ENCODE results near the gene PRSS27.
"Not testable (repeated sequence)": the region's sequence is repeated elsewhere in the genome, so short reads cannot be mapped to it uniquely, and the experiment has no call there.

Gene PRSS27

DNA sequence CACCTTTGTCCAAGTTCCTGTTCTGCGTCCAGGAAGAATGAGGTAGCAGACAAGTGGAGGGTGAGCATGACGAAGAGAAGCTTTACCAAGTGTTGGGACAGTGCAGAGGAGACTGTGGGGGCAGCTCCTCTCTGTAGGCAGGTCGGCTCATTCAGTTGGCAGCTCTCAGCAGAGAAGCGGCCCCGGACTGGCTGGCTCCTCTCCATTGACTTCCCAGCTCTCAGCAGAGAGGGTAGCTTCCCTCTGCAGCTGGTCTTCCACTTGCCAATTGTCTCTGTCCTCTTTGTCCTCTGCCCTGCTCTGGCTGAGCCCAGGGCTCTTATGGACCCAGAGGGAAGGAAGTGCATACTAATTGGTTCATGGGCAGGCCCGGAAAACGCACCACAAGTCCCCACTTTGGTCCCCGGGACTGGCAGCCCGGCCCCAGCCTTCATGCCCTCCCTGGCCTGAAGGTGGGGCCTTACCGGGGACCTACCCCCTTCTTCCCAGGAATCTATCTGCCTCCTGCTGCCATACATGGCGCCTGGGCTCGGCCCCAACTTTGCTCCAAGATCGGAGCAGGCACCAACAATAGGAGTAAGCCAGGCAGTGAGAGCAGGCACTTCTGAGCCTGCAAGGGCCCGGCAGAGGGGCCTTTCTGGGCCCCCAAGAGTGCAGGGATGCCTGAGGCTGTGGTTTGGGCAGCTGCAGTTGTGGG lies 27.6 kb downstream of the PRSS27 start:
- DNase-seq: peak in 2 of 4 experiments; percentile 11 to 18

DNA sequence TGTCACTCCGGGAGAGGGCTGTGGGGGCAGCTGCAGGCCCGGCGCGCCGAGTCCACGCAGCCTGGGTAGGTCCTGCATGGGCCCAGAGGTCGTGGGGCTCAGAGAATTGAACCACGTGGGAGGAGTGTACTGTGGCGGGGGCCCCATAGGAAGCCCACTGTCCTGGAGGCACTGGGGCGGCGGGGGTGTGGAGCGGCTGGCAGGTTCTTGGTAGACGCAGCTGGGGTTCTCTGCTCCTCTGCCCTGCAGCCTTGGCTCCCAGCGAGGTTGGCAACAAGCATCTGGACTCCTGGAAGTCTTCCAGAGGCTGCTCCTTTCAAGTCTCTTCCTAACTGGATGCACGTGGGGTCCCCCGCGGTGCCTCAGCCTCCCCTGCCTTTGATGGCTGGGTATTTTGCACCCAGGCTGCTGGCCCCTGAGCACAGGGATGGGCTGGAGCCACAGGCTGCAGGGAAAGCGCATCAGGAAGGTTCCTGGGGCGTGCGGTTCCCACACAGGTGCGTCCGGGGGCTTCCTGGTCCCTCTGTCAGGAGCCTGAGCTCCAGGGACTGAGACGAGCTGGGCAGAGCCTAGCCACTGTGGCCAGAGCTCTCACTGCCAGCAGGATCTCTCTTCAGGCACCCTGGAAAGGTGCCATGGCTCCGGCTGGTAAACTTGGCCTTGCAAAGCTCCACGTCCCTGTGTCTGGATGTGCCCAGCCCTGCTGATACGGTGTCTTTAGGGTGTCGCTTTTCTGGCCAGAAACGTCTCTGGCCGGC lies 28.4 kb downstream of the PRSS27 start:
- no peak for DNase-seq

DNA sequence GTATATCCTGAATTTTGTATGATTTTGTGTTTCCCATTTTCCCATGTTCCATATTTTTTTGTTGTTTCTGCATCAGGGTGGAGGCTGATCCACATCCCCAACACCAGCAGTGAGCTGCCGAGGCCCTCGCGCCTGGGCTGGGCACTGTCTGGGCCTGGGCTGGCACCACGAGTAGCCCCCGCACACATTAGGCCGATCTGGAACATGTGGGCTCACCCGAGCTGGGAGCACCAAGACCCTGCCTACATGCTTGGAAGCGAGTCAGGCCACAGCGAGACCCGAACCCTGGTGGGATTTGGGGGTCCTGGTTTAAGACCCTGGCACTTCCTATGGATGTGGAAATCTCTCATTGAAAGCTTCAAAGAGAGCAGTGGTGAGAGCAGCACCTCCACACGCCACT lies 29.2 kb downstream of the PRSS27 start:
- DNase-seq: no peak

DNA sequence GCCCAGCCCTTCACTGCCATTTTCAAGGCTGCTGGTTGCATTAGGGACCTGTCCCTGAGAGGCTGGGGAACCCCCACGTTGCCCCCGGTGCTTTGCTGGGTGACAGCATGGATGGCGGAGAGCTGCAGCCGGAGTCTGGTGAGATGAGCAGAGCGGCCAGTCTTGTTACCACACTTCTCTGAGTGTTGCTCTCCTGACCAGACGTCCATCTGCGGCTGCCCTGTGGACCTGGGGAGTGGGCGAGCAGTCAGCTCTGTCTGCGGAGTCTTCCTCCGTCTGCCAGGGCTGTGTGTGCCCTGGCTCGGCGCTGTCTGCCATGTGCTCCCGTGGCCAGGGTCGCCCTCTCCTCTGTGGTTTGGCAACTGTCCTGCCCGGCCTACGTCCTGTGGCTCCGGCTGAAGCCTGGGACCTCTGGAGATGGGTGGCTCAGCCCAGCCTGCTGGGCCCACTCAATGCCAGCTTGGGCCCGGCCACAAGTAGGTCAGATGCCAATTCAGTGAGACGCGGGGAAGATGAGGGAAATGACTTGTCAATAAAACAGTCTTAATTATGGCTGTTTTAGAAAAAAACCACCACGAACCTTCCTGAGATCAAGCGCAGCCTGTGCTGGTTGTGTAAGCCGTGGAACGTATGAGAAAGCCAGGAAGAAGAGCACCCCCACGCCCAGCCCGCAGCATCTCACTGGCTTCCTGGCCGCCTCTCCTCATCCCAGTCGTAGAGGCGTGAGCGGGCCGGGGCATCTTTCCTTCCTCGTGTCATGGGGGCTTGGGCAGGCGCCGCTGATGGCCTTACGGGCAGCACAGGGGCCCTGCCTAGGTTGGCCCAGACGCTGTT lies 29.8 kb downstream of the PRSS27 start:
- DNase-seq: peak; percentile 54 to 79 (median 66)

DNA sequence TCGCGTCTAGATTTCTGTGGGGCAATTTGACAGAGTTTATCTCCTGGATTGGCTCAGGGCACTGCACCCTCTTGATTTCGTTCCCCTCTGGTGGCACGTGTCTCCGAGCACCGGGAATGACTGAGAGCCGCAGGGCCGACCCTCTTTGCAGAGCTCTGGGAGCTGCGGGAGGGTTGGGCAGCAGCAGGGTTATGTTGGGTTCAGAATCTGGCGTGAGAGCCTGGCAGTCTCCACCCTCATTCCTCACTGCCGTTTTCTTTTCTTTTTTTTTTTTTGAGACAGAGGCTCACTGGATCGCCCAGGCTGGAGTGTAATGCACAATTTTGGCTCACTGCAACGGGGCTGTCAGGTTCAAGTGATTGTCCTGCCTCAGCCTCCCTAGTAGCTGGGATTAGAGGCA lies 30.6 kb downstream of the PRSS27 start:
- DNase-seq: not testable (repeated sequence)

DNA sequence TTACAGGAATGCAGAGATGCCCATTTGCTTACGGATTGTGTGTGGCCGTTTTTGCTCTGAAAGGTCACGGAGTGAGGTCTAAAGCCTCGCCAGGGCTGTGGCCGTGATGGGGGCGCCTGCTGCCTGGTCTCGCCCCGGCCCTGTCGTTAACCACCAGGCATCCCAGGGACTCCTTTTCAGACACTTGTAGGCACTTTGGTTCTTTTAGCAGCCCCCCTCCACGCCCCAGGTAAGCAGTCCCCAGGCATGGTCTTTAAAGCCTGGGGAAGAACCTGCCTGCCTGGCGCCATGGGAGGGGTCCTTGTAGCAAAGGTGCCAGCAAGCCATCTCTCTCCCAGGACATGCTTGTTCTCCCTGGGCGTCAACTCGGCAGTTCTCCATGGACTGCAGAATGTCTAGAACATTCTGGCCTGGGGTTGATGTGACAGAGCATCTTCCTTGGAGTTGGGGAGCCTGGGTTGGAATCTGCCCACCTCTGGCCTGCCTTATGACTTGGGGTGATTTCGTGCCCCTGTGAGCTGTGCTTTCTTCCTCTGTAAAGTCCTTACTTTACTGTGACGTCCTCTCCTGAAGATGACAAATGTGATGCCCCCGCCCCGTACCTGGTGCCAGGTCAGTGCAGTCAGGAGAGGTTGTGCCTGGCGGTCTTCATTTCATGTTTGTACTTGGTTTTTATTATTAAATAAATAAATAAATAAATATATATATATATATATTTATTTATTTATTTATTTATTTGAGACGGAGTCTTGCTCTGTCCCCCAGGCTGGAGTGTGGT lies 32.3 kb downstream of the PRSS27 start:
- DNase-seq: no peak

DNA sequence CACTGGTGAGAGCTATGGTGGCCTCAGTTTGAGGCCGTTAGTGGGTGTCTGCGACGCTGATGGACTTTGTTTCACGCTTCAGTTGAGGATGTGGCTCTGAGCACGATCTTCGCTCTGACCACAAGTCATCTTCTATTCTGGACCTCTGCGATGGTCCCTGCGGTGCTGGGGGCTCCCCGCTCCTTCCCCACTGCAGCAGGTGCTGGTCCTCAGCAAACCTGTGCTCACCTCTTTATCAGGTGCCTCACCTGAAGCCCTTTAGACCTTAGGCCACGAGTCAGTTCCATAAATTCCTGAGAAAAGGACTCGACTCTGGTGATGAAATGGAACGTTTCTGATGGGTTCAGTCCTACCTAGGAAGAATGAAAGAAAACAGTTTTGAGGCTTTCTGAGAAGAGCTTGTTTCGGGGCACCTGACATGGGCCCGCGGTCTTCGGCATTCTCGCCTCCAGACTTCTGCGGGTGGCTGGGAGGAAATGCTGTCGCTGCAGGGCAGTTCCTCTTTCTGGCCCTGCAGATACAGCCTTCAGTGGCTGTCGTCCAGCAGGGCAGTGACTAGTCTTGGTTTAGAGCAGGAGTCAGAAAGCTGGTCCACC lies 33.0 kb downstream of the PRSS27 start:
- DNase-seq: peak; percentile 85 to 92 (median 92)

DNA sequence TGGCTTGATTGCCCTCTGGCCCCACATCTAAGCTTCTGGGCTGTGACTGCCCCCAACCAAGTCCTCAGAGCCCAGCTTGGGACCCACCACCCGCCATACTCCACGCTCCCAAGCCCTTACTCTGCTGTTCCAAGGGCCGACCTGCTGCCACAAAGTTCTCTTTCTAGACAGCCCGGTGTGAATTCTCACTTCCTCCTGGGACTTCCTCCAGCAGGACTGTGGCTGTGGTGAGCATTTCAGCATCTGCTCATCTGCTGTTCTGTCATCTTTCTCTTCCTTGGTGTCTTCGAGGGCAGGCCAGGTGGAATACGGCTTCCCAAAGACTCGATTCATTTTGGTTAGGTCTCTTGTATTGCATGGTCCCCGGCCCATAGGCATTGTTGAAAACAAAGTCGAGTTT lies 33.9 kb downstream of the PRSS27 start:
- not testable (repeated sequence) for DNase-seq

DNA sequence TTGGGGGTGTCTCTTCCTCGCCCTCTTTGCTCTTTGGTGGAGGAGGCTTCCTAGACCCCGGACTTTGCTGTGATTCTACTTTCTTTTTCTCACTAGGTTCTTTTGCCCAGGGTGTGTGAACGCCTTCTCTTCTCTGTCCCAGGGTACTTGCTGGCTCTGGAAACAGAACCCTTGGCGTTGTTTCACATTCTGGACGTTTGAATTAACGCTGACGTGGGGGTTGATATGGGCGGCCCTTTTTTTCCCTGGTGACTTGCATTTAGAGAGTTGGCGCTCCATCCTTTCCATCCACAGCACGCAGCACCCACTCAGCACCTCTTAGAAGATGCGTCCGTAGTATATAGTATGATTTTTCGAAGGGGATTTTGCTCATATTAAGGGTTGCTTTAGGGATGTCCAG lies 37.0 kb downstream of the PRSS27 start:
- peak in 2 of 4 experiments; percentile 14 to 31 for DNase-seq

DNA sequence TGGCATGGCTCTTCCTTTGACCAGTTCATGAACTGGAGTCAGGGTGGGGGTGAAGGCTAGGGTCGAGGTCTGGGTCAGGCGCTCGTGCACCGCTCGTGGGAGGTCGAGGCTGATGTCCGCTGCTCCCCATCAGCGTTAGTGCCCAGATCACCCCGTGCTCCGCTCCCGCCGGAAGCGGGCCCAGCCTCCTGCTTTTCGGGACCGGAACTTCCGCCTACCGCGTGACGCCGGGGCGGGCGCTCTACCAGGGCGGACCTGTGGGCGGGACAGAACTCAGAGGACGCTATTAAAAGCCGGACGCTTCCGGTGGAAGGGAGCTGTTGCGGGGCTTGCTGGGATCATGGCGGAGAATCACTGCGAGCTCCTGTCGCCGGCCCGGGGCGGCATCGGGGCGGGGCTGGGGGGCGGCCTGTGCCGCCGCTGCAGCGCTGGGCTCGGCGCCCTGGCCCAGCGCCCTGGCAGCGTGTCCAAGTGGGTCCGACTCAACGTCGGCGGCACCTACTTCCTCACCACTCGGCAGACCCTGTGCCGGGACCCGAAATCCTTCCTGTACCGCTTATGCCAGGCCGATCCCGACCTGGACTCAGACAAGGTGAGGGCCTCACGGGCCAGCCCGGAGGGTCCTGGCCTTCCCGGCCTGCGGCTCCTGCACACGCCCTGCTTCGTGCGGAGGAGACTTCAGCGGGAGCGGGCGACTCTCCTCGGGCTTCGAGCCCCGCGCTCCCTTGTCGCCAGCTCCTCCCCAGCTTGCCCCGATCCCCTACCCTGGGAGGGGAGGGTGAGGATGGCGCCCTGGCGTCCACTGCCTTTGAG lies 37.6 kb downstream of the PRSS27 start, which contains the start of gene KCTD5:
Gene KCTD5, plus strand, starts transcription at position 315 of the 813 bp plus-strand sequence. Its CDS starts 26 bp downstream, at position 341.
- DNase-seq: peak; percentile 98 to 100 (median 99)

DNA sequence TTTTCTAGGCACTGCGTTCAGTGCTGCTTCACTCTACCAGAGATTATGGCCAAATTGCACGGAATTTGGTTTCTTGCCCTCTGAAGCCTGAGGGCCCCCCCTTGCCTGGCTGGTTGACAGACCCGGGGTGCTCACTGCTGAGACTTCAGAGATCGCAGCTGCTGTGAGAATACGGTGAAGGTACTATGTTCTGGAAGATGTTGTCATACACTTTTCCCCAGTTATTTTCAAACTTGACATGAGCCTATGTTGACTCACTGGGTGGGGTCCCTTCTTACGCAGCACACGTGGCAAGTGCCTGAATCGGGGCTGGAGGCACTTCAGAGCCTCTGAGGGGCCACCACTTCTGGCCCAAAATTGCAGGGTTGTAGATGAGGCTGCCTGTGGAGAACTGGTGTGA lies 39.7 kb downstream of the PRSS27 start:
- not testable (repeated sequence) for DNase-seq

DNA sequence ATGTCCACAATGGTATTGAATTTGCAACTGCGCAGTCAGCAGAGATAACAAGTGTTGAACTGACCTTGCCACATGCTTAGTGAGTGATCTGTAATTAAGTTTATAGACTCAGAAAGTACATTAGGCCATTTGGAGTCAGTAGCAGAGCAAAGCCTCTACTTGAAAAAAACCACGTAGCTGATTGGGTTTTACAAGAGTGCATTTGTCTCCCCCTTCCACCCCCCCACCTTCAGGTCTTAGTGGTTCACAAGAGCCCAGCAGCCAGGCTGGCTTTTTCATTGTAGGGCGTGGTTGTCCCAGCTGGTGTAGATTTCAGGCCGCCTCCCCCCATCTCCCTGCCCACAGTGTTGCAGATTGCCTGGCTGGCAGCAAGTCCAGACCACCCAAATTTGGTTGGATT lies 40.1 kb downstream of the PRSS27 start:
- not testable (repeated sequence) for DNase-seq

DNA sequence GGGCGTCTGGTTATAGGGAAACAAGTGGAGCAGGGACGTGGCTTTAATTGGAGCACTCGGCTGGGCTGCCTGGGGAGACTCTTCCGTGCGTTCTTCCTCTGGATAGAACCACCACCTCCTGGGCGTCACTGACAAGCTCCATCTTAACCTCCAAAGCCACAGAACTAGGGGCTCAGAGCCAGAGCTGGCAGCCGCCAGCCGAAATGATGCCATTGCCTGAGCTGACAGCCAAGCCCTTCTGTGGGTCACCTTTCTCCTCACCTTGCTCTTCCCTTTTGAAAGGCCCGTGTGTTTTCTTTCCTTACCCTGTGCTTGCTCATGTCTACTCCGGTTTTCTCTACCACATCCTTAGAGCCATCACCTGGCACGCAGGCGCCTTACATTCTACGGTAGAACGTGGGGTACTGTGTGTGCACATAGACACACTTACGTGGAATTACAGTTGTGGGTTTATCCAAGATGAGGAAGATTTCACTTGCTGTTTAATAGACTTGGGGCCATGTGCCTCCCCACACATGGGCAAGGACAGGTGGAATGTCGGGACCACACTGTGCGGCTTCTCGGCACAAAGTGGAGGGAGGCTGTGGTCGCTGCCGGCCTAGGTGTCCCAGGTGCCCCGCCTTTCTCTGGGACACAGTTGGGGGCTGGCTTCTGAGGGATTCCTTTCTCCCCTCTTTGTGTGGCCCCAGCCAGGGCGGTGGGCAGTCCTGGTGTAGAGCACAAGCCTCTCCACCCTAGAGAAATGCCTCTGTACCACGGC lies 41.6 kb downstream of the PRSS27 start:
- not testable (repeated sequence) for DNase-seq

DNA sequence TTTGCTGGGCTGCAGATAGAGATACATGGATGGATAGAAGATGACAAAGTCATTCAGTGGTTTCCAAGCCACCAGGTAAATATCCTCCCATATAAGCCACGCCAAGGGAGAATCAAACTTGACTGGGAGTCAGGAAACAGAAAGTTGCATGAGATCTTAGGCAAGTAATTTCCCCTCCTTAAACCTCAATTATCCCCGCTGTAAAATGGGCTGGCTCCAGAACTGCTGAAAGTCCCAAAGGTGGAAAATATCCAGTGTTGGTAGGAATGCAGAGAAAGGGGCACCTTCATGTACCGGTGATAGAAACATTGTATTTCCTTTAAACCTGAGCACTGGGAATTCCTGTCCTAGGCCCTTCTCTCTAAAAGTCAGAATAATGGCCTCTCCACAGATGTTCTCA lies 43.1 kb downstream of the PRSS27 start:
- DNase-seq: not testable (repeated sequence)

DNA sequence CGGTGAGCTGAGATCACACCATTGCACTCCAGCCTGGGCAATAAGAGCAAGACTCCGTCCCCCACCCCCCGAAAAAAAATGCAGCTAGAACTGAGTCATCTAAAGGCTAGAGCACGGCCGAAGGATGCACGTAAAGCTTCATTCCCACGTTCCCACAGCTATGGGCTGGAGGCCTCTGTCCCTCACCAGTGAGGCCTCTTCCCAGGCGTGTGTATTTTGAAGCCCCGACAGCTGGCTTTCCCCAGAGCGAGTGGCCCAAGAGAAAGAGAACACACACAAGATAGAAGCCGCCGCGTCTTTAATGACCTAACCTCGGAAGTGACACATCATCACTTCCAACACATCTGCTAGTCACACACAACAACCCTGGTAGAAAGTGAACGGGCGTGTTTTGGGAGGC lies 44.3 kb downstream of the PRSS27 start:
- DNase-seq: peak in 1 of 4 experiments; percentile 22

DNA sequence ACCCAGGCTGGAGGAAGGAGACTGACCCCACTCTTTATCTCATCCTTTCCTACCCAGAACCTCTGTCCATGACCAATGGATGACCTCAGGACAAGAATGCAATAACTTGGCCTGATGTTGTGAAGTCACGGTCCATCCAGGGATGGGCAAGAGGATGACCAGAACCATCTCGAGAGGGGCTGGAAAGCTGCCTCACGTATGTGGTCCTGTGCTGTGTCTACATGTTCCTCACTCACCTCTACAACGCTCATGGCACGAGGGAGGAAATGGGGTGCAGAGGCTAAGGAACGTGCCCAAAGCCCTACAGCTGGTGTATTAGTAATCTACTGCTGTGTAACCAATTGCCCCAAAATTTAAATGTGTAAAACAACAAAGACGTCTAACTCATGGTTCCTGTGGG lies 45.0 kb downstream of the PRSS27 start:
- peak in 1 of 4 experiments; percentile 19 for DNase-seq

DNA sequence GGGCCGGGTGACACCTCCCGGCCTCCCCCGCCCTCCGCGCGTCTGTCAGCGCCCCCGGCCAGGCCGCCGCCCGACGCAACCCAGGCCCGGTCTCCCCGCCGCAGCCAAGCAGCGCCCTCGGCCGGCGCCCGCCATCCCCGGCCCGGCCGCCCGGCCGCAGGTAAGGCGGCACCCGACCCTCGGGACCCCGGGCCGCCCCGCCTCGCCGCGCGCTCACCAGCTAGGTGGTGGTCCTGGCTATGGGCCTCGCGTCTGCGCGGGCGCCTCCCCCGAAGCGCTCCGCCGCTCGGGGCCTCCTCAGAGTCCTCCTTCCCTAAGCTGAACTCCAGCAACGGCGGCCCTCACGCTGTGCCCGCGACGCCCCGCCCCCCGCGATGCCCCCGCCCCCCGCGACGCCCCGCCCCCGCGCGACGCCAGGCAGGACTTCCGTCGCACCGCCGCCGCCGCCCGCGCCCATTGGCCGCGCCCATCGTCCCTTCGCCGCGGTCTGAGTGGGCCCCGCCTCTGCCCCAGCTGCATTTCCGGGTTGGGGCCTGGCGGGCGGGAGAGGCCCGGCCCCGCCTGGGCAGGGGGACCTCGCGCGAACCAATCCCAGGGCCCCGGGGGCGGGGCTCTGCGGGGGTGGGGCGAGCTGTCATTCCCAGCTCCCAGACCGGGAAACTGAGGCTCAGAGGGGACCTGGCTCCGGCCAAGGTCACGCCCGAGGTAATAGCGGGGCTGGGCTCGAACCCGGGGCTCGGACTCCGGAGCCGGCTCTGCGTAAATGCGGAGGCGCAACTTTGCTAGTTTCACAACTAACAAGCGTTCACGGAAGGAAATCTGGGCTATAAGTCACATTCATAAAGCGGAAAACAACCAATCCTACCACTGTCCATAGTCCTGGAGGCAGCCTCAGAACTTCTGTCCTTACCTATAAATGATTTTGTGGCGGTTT lies 46.7 kb downstream of the PRSS27 start:
- DNase-seq: peak; percentile 98 to 100 (median 98)

DNA sequence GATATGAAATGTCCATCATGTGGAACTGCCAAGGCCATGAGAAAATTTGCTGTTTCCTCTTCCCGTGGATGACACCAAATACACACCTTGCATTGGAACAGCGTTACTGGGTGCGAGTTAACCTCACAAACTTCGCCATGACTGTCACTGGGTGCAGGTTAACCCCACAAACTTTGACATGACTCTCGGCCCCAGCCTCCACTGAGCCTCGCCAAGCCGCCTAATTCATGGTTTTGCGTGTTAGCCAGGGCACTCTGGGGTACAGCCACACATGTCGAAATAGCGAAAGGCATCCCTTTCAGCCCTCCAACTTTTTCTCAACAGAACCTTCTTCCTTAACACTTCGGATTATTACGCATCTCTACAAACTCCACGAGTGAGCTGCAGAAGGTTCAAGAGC lies 48.3 kb downstream of the PRSS27 start:
- DNase-seq: no peak

DNA sequence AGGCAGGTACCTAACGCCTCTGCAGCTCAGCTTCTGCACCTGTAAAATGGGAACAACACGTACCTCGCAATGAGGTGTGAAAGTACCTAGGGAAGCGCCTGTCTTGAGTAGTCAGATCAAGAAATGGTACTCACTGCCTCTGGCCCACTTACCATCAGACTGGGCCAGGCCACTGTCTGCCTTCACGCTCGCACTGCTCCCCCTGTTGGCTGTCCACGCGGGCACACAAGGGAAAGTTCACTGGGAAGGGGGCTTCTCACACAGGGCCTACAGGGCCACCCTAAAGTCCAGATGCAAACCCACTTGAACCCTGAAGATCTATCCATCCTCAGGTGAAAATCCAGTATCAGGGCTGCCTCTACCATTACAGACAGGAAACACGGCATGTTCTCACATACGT lies 48.8 kb downstream of the PRSS27 start:
- DNase-seq: peak in 2 of 4 experiments; percentile 17 to 48

Measured in suppressor macrophage (primary cell).